Left ventricle myocardium inferior (tissue), 1 donor: ENCODE measurements around the gene HPDL. TPM values are rescaled to one million over a fixed set of nuclear protein-coding genes. Genes with fewer than 3 reads are reported as not detected.
"Not testable (repeated sequence)": the region's sequence is repeated elsewhere in the genome, so short reads cannot be mapped to it uniquely, and the experiment has no call there.

Source experiments
- DNase-seq: peaks from one replicate; pipeline ENCODE4 v3.0.0-alpha.2; 2020
- H3K27ac ChIP-seq: fragments of 200-600 bp; replicated peaks from 2 replicates; pipeline ENCODE4 v1.8.0; 2021
- H3K27me3 ChIP-seq: fragments of 200-600 bp; 2 replicates; pipeline ENCODE4 v1.8.0; 2021; ENCODE audit warnings: low read depth
- H3K36me3 ChIP-seq: fragments of 200-600 bp; 2 replicates; pipeline ENCODE4 v1.8.0; 2021
- H3K4me1 ChIP-seq: fragments of 200-600 bp; 2 replicates; pipeline ENCODE4 v1.8.0; 2021
- H3K4me3 ChIP-seq: fragments of 200-600 bp; 2 replicates; pipeline ENCODE4 v1.8.0; 2021; ENCODE audit warnings: mild to moderate bottlenecking, moderate library complexity
- H3K9me3 ChIP-seq: fragments of 200-600 bp; replicated peaks from 2 replicates; pipeline ENCODE4 v1.8.0; 2021
- intact Hi-C: fragments of 100-400 bp; cut with micrococcal nuclease; formaldehyde crosslinking; loops from one replicate; pipeline ENCODE4 v1.11.0; 2022
- long read RNA-seq: library from polyadenylated mRNA; unstranded; transcript quantifications from one replicate; pipeline ENCODE4 v2.0.0, GENCODE V29; 2021
- total RNA-seq: library from RNA; stranded (reverse); fragmentation: NEBNext Ultra II Directional; extraction: Animal tissue kit (Norgen Biotek cat#: 25700); gene quantifications from one replicate; pipeline ENCODE4 v1.2.1, GENCODE V29; 2021
- TF ChIP-seq, protein P1 (sequence below): fragments of 200-600 bp; IDR thresholded peaks from 2 replicates; pipeline ENCODE4 v1.8.0; 2021; ENCODE audit warnings: antibody characterized with exemption, mild to moderate bottlenecking, borderline replicate concordance
- donor health status: DM: no; HTN: yes; CAD: no; lungs with severe emphysema.

Gene HPDL
- not detected for total RNA-seq
- long read RNA-seq, result 0 reads

DNA sequence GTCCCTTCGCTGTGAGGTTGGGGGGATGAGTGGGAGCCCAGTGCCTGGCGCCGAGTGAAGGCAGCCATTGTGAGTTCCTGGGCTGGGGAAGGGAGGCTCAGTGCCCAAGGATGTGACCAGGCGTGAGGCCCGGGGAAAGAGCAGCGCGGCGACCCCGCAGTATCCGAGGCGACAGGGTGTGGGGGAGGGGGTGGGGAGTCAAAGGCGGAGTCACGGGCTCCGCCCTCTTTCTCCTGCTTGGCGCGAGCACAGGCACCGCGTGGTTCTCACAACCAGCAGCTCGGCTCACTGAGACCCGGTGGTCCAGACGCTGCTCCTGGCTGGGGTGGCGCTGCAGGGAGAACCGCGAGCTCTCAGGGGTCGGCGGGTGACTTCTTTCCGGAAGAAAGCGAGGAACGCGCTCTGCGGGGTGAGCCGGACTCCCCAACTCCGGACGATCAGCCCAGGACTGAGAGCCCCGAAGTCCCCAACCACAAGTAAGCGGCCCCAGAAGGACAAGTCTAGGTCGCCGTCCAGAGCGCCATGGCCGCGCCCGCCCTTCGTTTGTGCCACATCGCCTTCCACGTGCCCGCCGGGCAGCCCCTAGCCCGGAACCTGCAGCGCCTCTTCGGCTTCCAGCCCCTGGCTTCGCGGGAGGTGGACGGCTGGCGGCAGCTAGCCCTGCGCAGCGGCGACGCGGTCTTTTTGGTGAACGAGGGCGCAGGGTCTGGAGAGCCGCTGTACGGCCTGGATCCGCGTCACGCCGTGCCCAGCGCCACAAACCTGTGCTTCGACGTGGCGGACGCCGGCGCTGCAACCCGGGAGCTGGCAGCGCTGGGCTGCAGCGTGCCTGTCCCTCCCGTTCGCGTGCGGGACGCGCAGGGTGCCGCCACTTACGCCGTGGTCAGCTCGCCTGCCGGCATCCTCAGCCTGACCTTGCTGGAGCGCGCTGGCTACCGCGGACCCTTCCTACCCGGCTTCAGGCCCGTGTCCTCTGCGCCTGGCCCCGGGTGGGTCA, at the start of gene HPDL:
TSS of gene HPDL (plus strand) at position 269 of the 997 bp plus-strand sequence. CDS start at position 523, 254 bp downstream.
- no peak within 1 kb of the TSS for H3K27ac ChIP-seq
- peak; percentile 63 for DNase-seq
- peaks cover 12% of the 10 kb centered on the region for H3K4me1 ChIP-seq
- H3K9me3 ChIP-seq, result no peaks in the 10 kb centered on the region
- H3K36me3 ChIP-seq, result peaks cover 22% of the 10 kb centered on the region
- TF ChIP-seq, protein P1, sequence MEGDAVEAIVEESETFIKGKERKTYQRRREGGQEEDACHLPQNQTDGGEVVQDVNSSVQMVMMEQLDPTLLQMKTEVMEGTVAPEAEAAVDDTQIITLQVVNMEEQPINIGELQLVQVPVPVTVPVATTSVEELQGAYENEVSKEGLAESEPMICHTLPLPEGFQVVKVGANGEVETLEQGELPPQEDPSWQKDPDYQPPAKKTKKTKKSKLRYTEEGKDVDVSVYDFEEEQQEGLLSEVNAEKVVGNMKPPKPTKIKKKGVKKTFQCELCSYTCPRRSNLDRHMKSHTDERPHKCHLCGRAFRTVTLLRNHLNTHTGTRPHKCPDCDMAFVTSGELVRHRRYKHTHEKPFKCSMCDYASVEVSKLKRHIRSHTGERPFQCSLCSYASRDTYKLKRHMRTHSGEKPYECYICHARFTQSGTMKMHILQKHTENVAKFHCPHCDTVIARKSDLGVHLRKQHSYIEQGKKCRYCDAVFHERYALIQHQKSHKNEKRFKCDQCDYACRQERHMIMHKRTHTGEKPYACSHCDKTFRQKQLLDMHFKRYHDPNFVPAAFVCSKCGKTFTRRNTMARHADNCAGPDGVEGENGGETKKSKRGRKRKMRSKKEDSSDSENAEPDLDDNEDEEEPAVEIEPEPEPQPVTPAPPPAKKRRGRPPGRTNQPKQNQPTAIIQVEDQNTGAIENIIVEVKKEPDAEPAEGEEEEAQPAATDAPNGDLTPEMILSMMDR, result no peak
- intact Hi-C loops, result no loop called here
- peaks cover 9% of the 10 kb centered on the region for H3K27me3 ChIP-seq
- H3K4me3 ChIP-seq, result peak within 1 kb of the TSS; percentile 71

DNA sequence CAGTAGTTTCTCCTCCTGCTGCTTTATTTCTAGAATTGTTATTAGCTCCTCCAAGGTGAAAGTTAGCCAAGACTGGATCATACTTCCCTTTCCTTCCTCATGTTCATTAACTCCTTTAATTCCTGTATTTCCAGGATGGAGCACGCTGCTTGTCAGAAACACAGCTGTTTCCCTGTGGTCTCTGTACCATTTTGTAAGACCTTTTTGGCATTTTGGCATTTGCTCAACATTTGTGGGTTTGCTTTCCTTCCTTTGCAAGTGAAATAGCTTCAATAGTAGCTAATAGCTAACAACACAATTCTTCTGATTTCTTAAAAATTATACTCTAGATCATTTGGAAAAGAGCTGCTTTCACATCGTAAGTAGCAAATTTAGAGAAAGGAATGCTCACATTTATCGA, 44.3 kb upstream of the HPDL start:
- H3K9me3 ChIP-seq, result peaks cover 6% of the 10 kb centered on the region
- intact Hi-C loops, result no loop called here
- TF ChIP-seq, protein P1, result no peak
- H3K4me1 ChIP-seq, result no peaks in the 10 kb centered on the region
- no peaks in the 10 kb centered on the region for H3K36me3 ChIP-seq
- no peak overlapping the region for H3K27ac ChIP-seq
- no peak overlapping the region for H3K4me3 ChIP-seq
- peaks cover 17% of the 10 kb centered on the region for H3K27me3 ChIP-seq
- DNase-seq, result no peak

DNA sequence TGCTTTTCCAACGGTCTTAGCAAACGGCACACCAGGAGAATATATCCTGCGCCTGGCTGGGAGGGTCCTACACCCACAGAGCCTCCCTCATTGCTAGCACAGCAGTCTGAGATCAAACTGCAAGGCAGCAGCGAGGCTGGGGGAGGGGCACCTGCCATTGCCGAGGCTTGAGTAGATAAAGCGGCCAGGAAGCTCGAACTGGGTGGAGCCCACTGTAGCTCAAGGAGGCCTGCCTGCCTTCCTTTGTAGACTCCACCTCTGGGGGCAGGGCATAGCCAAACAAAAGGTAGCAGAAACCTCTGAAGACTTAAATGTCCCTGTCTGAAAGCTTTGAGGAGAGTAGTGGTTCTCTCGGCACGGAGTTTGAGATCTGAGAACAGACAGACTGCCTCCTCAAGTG, 41.8 kb upstream of the HPDL start:
- intact Hi-C loops, result not testable (repeated sequence)

DNA sequence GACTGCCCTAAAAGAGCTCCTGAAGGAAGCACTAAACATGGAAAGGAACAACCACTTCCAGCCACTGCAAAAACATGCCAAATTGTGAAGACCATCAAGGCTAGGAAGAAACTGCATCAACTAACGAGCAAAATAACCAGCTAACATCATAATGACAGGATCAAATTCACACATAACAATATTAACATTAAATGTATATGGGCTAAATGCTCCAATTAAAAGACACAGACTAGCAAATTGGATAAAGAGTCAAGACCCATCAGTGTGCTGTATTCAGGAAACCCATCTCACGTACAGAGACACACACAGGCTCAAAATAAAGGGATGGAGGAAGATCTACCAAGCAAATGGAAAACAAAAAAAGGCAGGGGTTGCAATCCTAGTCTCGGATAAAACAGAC, 40.2 kb upstream of the HPDL start:
- H3K4me1 ChIP-seq, H3K36me3 ChIP-seq, intact Hi-C loops, H3K27ac ChIP-seq, DNase-seq, H3K9me3 ChIP-seq, H3K4me3 ChIP-seq: not testable (repeated sequence)
- peaks cover 17% of the 10 kb centered on the region for H3K27me3 ChIP-seq

More for the DNA sequence above, 41.8 kb upstream of the HPDL start:
- not testable (repeated sequence) for H3K36me3 ChIP-seq, H3K4me1 ChIP-seq, H3K27ac ChIP-seq, DNase-seq, H3K4me3 ChIP-seq, H3K9me3 ChIP-seq
- peaks cover 17% of the 10 kb centered on the region for H3K27me3 ChIP-seq

DNA sequence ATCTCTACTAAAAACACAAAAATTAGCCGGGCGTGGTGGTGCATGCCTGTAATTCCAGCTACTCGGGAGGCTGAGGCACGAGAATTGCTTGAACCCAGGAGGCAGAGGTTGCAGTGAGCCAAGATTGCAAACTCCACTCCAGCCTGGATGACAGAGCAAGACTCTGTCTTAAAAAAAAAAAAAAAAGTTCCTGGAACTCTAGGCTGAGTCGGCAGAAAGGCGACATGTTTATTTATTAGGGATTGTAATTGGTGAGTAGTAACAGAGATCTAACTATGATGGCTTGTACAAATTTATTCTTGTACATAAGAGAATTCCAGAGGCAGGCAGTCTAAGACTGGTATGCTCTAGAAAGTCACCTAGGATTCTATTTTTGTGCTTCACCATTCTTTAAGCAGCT, 35.7 kb upstream of the HPDL start:
- DNase-seq, H3K36me3 ChIP-seq, H3K27me3 ChIP-seq, H3K9me3 ChIP-seq, H3K4me1 ChIP-seq, H3K27ac ChIP-seq, intact Hi-C loops, H3K4me3 ChIP-seq: not testable (repeated sequence)

DNA sequence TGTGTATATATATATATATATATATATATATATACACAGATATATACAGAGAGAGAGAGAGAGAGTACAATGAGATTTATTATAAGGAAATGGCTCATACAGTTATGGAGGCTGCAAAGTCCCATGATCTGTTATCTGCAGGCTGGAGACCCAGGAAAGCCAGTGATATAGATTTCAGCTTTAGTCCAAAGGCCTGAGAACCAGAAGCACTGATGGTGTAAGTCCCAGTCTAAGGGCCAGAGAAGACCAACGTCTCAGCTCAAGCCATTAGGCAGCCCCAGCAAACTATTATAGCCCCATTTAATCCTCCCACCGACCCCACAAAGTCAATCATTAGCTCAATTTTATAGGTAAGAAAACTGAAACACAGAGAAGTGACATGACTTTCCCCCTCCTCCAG, 35.0 kb upstream of the HPDL start:
- Histone ChIP-seq H3K9me3 (no peaks in the 10 kb centered on the region), H3K36me3 (no peaks in the 10 kb centered on the region), H3K4me3 (no peak overlapping the region), H3K4me1 (no peaks in the 10 kb centered on the region), H3K27ac (no peak overlapping the region), H3K27me3 (no peaks in the 10 kb centered on the region)
- intact Hi-C loops, result no loop called here
- TF ChIP-seq, protein P1, result no peak
- no peak for DNase-seq
